K562 (cell line): ENCODE measurements around the gene KCNQ2. TPM values are rescaled to one million over a fixed set of nuclear protein-coding genes. Genes with fewer than 3 reads are reported as not detected.

Experiments
- ATAC-seq: fragments of 200-7000 bp; cut with Tn5 transposase; 3 replicates; pipeline ENCODE4 v1.9.1; 2020; ENCODE audit warnings: moderate library complexity
- BruUV-seq: library from RNA; stranded (reverse); fragments of 400-500 nt; replicated peaks from 2 replicates; lab custom pipeline; 2021; lab: Mats Ljungman, UMichigan
- CTCF ChIA-PET: fragments of 300-600 bp; formaldehyde crosslinking; extraction: SDS; loops from one replicate; lab custom pipeline; 2021; ENCODE audit warnings: low intra/inter-chr PET ratio; lab: Yijun Ruan, JAX
- POLR2A ChIA-PET: fragments of 300-600, 350-650 bp; sonication (Branson Sonifier 250); formaldehyde crosslinking; extraction: SDS; loops from one replicate; lab custom pipeline; 2021; ENCODE audit warnings: antibody characterized with exemption, inconsistent platforms; lab: Yijun Ruan, JAX
- DNase-seq, 4 experiments: peaks; one replicate each; pipeline versions ENCODE4 v3.0.0 to v3.0.0-alpha.2; 2011 to 2018; ENCODE audit warnings: low spot score in 3 of 4, mixed read lengths in 3 of 4; ENCODE audit errors: extremely low read depth in 1 of 4
- FAIRE-seq: peaks from 2 replicates; lab custom pipeline; 2011; peaks lifted over from hg19 to GRCh38; lab: Jason Lieb, UNC
- H2AFZ ChIP-seq: 2 replicates; pipeline ENCODE4 v1.6.0; 2011; ENCODE audit warnings: low read depth, low read length, control low read depth, inconsistent platforms
- H3K27ac ChIP-seq: fragments of 200-600 bp; 3 replicates; pipeline ENCODE4 v1.8.0; 2011; ENCODE audit warnings: low read depth, mild to moderate bottlenecking, control low read depth, inconsistent platforms, low read length, moderate library complexity, mixed read lengths; ENCODE audit errors: extremely low read depth
- H3K27me3 ChIP-seq, 2 experiments: fragments of 300-600 bp in 1 of 2; 2 replicates in 1 of 2; 3 replicates in 1 of 2; pipeline versions ENCODE4 v1.6.0 to v1.8.0; 2011; ENCODE audit warnings: inconsistent platforms in 2 of 2, low read length in 2 of 2, mild to moderate bottlenecking in 1 of 2, mixed read lengths in 1 of 2, moderate library complexity in 1 of 2; ENCODE audit not compliant: control insufficient read depth in 2 of 2, insufficient read depth in 2 of 2
- H3K36me3 ChIP-seq: fragments of 300-600 bp; 3 replicates; pipeline ENCODE4 v1.8.0; 2011; ENCODE audit warnings: mild to moderate bottlenecking, low read length, inconsistent platforms; ENCODE audit not compliant: control insufficient read depth, insufficient read depth
- H3K4me1 ChIP-seq, 2 experiments: fragments of 200-600 bp in 1 of 2; replicated peaks in 1 of 2; 2 replicates in 1 of 2; 3 replicates in 1 of 2; pipeline versions ENCODE4 v1.5.1 to v1.8.0; 2011; ENCODE audit warnings: inconsistent platforms in 2 of 2, low read length in 2 of 2, mild to moderate bottlenecking in 1 of 2, mixed read lengths in 1 of 2, moderate library complexity in 1 of 2; ENCODE audit not compliant: control insufficient read depth in 2 of 2, insufficient read depth in 2 of 2
- H3K4me2 ChIP-seq: 2 replicates; pipeline ENCODE4 v1.6.1; 2011; ENCODE audit warnings: low read length, control low read depth, inconsistent platforms, mixed read lengths; ENCODE audit not compliant: insufficient read depth
- H3K4me3 ChIP-seq: fragments of 200-600 bp; sonication (generic), shearing (Covaris generic); 2 replicates; pipeline ENCODE4 v1.5.1; 2016; ENCODE audit warnings: control low read depth, inconsistent platforms
- H3K79me2 ChIP-seq: fragments of 200-600 bp; 3 replicates; pipeline ENCODE4 v1.8.0; 2011; ENCODE audit warnings: low read length, inconsistent platforms; ENCODE audit not compliant: control insufficient read depth, insufficient read depth
- H3K9ac ChIP-seq, 2 experiments: 2 replicates each; pipeline versions ENCODE4 v1.6.0 to v1.6.1; 2011; ENCODE audit warnings: low read depth in 2 of 2, low read length in 2 of 2, control low read depth in 1 of 2, inconsistent platforms in 1 of 2, mild to moderate bottlenecking in 1 of 2, mixed read lengths in 1 of 2; ENCODE audit not compliant: insufficient read depth in 1 of 2
- H3K9me1 ChIP-seq: one replicate; pipeline ENCODE4 v1.6.0; 2011; ENCODE audit warnings: inconsistent platforms, mild to moderate bottlenecking, low read length, moderate library complexity; ENCODE audit not compliant: control insufficient read depth, insufficient read depth
- H3K9me3 ChIP-seq: replicated peaks from 2 replicates; pipeline ENCODE4 v1.5.1; 2011; ENCODE audit warnings: low read depth, low read length, inconsistent platforms; ENCODE audit not compliant: control insufficient read depth, insufficient read depth
- H4K20me1 ChIP-seq: replicated peaks from 2 replicates; pipeline ENCODE4 v1.6.1; 2011; ENCODE audit warnings: low read length, inconsistent platforms, mixed read lengths; ENCODE audit not compliant: control insufficient read depth, insufficient read depth
- CHD4 ChIP-seq: fragments of 200-600 bp; sonication (generic); IDR thresholded peaks from 3 replicates; pipeline ENCODE4 v1.6.1; 2012; ENCODE audit warnings: low read depth, mild to moderate bottlenecking, mixed read lengths, low read length, inconsistent platforms; ENCODE audit not compliant: insufficient read depth, insufficient replicate concordance, poor library complexity, severe bottlenecking
- NFXL1 ChIP-seq: fragments of 450-650 bp; formaldehyde crosslinking; IDR thresholded peaks from 2 replicates; pipeline ENCODE4 v1.4.0; 2021; ENCODE audit warnings: mild to moderate bottlenecking
- POLR3G ChIP-seq: IDR thresholded peaks from 2 replicates; pipeline ENCODE4 v1.6.1; 2011; ENCODE audit not compliant: insufficient read length, insufficient replicate concordance; ENCODE audit errors: extremely low read depth
- RB1 ChIP-seq: fragments of 450-650 bp; IDR thresholded peaks from 2 replicates; pipeline ENCODE4 v1.6.1; 2017; ENCODE audit warnings: low read depth, mild to moderate bottlenecking
- RUNX1 ChIP-seq: sonication (generic); IDR thresholded peaks from 2 replicates; pipeline ENCODE4 v1.6.1; 2016; ENCODE audit warnings: antibody characterized with exemption, low read depth
- SAFB ChIP-seq: fragments of 200-400 bp; formaldehyde crosslinking; IDR thresholded peaks from 2 replicates; pipeline ENCODE4 v1.6.1; 2017; ENCODE audit warnings: low read depth, low read length, borderline replicate concordance
- SMAD3 ChIP-seq: fragments of 450-650 bp; formaldehyde crosslinking; conservative IDR thresholded peaks from 2 replicates; pipeline ENCODE4 v1.4.0; 2020; ENCODE audit warnings: mild to moderate bottlenecking
- SMARCA4 ChIP-seq: fragments of 450-650 bp; IDR thresholded peaks from 2 replicates; pipeline ENCODE4 v1.6.1; 2016
- SNRNP70 ChIP-seq: fragments of 200-400 bp; formaldehyde crosslinking; optimal IDR thresholded peaks from 2 replicates; pipeline ENCODE3; 2017; ENCODE audit warnings: low read depth, low read length
- ZFP30 ChIP-seq: fragments of 250-450 bp; sonication (Bioruptor Pico); IDR thresholded peaks from 2 replicates; pipeline ENCODE4 v1.8.0; 2022; ENCODE audit warnings: moderate library complexity, mild to moderate bottlenecking, inconsistent platforms, borderline replicate concordance
- ZNF354B ChIP-seq: fragments of 250-450 bp; sonication (Bioruptor Pico); IDR thresholded peaks from 2 replicates; pipeline ENCODE4 v1.4.0; 2020
- WGBS: fragments of 100-300 bp; shearing (Covaris generic); methylation state at CpG from one replicate; pipeline ENCODE4 v1.1.6; 2016; ENCODE audit warnings: low coverage, mixed read lengths; ENCODE audit not compliant: insufficient coverage; ENCODE audit errors: missing lambda C conversion rate; 5-methylcytosine and 5-hydroxymethylcytosine counted together
- in situ Hi-C: fragments of 300-500 bp; cut with MboI; formaldehyde crosslinking; loops from 4 replicates; pipeline ENCODE4 v1.15.0; 2018; ENCODE audit warnings: inconsistent platforms, mixed read lengths
- intact Hi-C: fragments of 100-400 bp; cut with micrococcal nuclease; formaldehyde crosslinking; loops from 2 replicates; pipeline ENCODE4 v1.14.2; 2022
- polyA plus RNA-seq, 8 experiments: library from polyadenylated mRNA; depleted of rRNA in 4 of 8; stranded (reverse) in 5 of 8; unstranded in 3 of 8; fragments of >200 nt; fragmentation: Nextera tagmentation in 2 of 8; fragmentation: Illumina TruSeq in 1 of 8; extraction: Ambion mirVana in 2 of 8; extraction: Trizol in 1 of 8; gene quantifications; 2 replicates each; pipeline versions ENCODE4 v1.2.1 to v1.2.3, GENCODE V29; 2011 to 2014; ENCODE audit warnings: inconsistent platforms in 1 of 8, missing spikeins in 1 of 8
- total RNA-seq, 7 experiments: library from RNA; depleted of rRNA in 6 of 7; stranded (reverse); fragments of >200 nt in 6 of 7; fragmentation: Illumina TruSeq in 2 of 7; extraction: Trizol in 2 of 7; gene quantifications; 2 replicates each; pipeline versions ENCODE4 v1.2.1 to v1.2.3, GENCODE V29; 2011 to 2021; ENCODE audit warnings: low replicate concordance in 1 of 7
- TF ChIP-seq, protein P1 (sequence below), 2 experiments: fragments of 450-650 bp in 1 of 2; sonication (generic) in 1 of 2; formaldehyde crosslinking in 1 of 2; IDR thresholded peaks in 1 of 2; conservative IDR thresholded peaks in 1 of 2; 2 replicates each; pipeline versions ENCODE4 v1.6.1 to v1.8.1; 2016 to 2023; ENCODE audit warnings: mild to moderate bottlenecking in 2 of 2, moderate library complexity in 2 of 2, inconsistent platforms in 1 of 2, missing genetic modification reagents in 1 of 2
- TF ChIP-seq, protein P2 (sequence below): IDR thresholded peaks from 2 replicates; pipeline ENCODE4 v1.6.1; 2016; ENCODE audit warnings: missing genetic modification characterization, missing compliant biosample characterization
- TF ChIP-seq, protein P3 (sequence below): sonication (generic); formaldehyde crosslinking; IDR thresholded peaks from 2 replicates; pipeline ENCODE4 v1.8.1; 2022; ENCODE audit warnings: missing genetic modification reagents

Gene KCNQ2
- total and polyA plus RNA-seq, 9 of the 15 experiments (the other 6 are each of a cell fraction or from before 2014, with no cell fraction given): 0.13 to 0.16 TPM; not detected in 7

- H3K9me1 ChIP-seq: no peaks in the 10 kb centered on the region
- no peaks in the 10 kb centered on the region for H3K9me3 ChIP-seq
- no TSS peak for BruUV-seq
- in situ Hi-C loops: no loop called here
- H3K4me2 ChIP-seq: no peak overlapping the region
- H4K20me1 ChIP-seq: peaks cover 5% of the 10 kb centered on the region; the same call in 1 of the 2 replicates
- DNase-seq: no peak
- no peak overlapping the region for H2AFZ ChIP-seq
- peaks cover 76 to 97% of the 10 kb centered on the region in 2 experiments; a peak in 4 of 5 replicates for H3K27me3 ChIP-seq
- no peaks in the 10 kb centered on the region for H3K79me2 ChIP-seq
- H3K4me3 ChIP-seq: no peak overlapping the region
- no peaks in the 10 kb centered on the region for H3K36me3 ChIP-seq
- ChIA-PET POLR2A (interaction anchor here (1.0 kb wide), 1 partner anchor 17 kb away, joined by 4 read pairs; no protein-coding TSS in a partner anchor), CTCF (no interaction called here)
- TF ChIP-seq ZNF354B (CRISPR knock-in tag) (no peak), SAFB (no peak), SMARCA4 (no peak), ZFP30 (CRISPR knock-in tag) (no peak), POLR3G (no peak), NFXL1 (CRISPR knock-in tag) (no peak), SNRNP70 (no peak), RB1 (no peak), SMAD3 (CRISPR knock-in tag) (no peak), CHD4 (no peak), RUNX1 (no peak)
- TF ChIP-seq, protein P1, sequence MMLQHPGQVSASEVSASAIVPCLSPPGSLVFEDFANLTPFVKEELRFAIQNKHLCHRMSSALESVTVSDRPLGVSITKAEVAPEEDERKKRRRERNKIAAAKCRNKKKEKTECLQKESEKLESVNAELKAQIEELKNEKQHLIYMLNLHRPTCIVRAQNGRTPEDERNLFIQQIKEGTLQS (IDR thresholded peaks at IDR 0.05): no peak
- TF ChIP-seq, protein P1 (CRISPR knock-in tag; conservative IDR thresholded peaks at IDR 0.05): no peak
- TF ChIP-seq, protein P2, sequence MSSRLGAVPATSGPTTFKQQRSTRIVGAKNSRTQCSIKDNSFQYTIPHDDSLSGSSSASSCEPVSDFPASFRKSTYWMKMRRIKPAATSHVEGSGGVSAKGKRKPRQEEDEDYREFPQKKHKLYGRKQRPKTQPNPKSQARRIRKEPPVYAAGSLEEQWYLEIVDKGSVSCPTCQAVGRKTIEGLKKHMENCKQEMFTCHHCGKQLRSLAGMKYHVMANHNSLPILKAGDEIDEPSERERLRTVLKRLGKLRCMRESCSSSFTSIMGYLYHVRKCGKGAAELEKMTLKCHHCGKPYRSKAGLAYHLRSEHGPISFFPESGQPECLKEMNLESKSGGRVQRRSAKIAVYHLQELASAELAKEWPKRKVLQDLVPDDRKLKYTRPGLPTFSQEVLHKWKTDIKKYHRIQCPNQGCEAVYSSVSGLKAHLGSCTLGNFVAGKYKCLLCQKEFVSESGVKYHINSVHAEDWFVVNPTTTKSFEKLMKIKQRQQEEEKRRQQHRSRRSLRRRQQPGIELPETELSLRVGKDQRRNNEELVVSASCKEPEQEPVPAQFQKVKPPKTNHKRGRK: no peak
- TF ChIP-seq, protein P3, sequence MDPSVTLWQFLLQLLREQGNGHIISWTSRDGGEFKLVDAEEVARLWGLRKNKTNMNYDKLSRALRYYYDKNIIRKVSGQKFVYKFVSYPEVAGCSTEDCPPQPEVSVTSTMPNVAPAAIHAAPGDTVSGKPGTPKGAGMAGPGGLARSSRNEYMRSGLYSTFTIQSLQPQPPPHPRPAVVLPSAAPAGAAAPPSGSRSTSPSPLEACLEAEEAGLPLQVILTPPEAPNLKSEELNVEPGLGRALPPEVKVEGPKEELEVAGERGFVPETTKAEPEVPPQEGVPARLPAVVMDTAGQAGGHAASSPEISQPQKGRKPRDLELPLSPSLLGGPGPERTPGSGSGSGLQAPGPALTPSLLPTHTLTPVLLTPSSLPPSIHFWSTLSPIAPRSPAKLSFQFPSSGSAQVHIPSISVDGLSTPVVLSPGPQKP: no peak
- ATAC-seq: no peak
- peaks cover 0 to 30% of the 10 kb centered on the region in 2 experiments; a peak in 2 of 5 replicates for H3K4me1 ChIP-seq
- intact Hi-C loops: no loop called here
- 0% methylated on average over 1 of the region's 25 CpGs for WGBS
- no peak overlapping the region for H3K9ac ChIP-seq
- no peak for FAIRE-seq
- H3K27ac ChIP-seq: no peak overlapping the region
Observed at GRCh38 chr20:63422653-63423052, 49.8 kb downstream of the KCNQ2 start.
